ENCODE results near the gene AHNAK.
"Not testable (repeated sequence)": the region's sequence is repeated elsewhere in the genome, so short reads cannot be mapped to it uniquely, and the experiment has no call there.

The AHNAK gene

DNA sequence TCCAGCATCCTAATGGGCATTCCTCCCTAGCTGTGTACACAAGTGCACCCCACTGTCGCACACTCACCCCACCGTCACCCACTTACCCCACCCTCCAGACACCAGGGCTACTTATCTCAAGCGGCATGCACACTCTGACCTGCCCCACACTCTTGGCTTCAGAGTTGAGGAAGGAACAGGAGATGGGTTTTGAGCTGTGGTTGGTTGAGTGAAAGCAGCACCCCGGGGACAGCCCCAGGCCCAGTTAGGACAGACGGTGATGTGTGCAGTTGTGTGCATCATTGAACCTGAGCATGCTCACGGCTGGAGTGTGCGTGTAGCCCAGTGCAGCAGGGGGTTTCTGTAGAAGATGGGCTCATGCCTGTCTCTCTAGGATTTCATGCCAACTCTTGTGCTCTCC is 32.5 kb downstream of the AHNAK start:
- DNase-seq: no peak

DNA sequence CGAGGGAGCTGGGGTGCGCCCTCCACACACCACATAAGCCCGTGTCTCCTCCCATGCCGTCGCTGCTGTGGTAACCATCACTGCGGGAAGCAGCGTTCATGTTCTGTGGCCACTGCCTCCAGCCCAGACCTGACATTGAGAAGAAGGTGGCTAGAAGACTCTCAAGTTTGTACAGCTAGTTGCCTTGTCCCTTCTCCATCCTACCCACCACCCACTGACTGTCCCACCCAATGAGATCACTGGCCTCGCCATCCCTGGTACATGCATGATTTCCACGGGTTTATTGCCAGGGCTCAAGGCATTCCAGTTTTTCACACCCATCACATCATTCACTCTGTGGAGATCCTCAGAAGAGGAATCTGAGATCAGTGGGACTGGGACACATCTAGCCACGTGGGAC is 33.0 kb downstream of the AHNAK start:
- DNase-seq: no peak

DNA sequence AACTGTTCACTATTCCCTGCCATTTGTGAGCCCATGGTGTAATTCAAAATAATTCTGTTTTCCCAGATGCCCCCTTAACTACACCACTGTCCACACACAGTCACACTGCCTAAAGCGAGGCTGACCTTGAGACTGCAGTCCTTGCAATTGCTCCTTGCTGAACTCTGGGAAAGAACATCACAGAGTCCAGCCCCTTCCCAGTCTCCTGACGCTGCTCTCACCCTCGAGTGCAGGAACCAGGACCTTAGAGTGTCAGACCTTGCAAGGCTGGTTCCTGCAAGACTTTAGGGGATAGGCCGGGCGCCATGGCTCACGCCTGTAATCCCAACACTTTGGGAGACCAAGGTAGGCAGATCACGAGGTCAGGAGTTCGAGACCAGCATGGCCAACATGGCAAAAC is 33.6 kb downstream of the AHNAK start:
- DNase-seq: no peak

DNA sequence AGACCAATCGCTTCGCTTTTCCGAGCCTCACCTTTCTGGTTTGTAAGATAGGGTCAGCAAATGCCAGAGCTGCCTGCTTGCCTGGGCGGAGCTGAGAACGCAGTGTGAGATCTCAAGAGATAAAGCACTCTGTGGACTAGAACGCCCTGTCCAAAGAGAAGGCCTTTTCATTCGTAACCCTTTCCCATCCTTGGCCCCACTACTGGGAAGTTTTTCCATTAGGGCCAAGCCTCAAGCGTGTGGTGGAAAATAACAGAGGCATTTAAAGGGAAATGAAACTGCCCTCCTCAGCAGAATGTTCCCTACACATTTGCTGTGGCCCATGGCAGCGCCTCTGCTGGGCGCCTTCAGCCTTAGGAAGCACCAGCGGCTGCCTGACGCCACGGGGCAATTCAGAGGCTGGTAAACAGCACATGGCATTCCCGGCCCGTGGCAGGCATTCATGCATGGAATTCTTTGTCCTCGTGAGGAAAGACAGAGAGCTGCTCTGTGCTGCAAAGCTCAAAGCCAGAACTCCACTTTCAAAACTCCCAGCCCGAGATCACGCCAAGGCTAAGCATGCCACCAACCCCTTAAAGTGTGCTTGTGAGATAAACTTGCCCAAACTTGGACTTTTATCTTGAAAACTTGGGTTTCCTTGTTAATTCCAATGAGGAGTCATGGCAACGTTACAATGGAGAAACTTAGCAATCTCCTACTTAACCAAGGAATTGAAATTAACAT is 38.1 kb downstream of the AHNAK start:
- peak in 1 of 2 experiments; percentile 31 for DNase-seq

DNA sequence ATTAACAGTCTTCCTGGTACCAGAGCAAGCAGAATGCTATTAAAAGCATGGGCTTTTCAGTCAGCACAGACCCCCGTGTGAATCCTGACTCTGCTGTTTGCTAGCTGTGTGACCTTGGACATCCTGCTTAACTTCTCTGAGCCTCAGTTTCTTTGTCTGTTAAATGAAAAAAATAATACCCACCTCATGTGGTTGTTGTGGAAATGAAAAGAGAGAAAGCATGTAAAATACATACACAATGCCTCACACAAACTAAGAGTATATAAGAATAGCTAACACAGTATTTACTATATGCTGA is 39.5 kb downstream of the AHNAK start:
- no peak for DNase-seq

DNA sequence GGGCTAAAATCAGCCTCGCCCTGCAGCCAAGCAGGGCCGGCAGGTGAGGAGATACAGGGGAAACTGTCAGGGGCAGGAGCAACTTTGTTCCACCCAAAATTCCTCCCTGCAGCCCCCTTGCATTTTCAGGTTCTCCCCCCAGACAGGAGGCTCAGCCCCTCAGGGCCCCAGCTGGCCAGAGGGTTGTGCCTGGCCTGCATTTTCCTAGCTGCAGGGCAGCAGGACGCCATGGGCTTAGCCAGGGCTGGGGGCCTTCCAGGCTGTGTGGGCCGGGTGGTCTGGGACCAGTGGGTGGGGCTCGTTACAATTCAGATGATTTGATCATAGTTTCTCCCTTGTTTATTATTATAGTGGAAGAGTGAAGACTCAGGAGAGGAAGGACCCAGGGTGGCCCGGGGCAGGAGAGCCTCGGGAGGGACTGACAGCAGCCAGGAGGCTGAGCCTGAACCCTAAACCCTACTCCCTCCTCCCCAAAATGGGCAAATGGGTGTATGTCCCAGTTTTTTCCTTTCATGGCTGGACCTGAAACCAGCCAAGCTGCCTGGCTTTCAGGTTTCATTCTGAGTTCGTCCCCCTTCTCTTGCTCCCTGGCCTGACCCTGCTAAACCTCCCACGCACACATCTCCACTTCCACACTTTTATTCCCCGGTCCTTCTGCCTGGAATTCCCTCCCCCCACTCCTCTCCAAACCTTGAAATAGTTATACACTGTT is 40.0 kb downstream of the AHNAK start:
- DNase-seq: no peak

DNA sequence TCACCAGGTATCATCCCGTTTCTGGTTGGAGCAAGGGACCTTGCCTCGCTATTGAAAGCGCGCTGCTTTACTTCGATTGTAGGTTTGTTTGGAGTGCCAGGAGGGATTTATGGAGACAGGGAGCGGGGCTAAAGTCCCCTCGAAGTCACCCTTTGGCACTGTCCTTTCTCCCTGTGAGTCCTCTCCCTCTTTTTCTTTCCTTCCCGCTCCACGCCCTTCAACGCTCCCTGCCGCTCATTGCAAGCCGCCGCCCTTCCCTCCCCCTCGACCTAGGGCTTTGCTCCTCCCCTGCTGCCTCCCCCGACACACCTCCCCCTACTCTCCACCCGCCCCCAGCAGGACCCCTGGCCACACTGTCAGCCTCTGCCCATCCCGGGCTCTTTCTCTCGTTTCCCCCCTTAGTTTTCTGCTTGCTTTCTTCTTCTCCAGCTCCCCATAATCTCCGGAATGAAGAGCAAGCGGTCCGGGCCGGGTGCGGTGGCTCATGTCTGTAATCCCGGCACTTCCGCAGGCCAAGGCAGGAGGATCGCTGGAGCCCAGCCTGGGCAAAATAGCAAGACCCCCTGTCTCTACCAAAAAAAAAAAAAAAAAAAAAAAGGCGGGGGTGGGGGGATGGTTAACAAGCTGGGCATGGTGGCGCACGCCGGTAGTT is 41.0 kb downstream of the AHNAK start:
- no peak for DNase-seq

DNA sequence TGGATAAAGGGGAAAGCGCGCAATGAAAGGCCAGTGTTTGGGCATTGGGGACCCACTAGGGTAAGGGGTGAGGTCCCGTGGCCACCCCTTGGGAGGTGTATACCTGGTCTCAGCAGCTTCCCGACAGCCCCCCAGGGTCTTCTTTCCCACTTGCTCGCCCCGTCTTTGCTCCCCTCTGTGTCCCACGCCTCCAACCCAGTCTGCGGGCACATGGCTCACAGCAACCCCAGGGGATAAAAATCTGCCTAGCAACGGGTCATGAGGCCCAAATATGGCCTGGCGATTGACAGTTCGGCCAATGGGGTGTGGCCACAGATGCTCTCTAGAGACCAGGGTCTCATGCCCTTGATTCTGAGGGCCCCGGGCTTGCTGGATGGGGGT is 41.6 kb downstream of the AHNAK start:
- no peak for DNase-seq

DNA sequence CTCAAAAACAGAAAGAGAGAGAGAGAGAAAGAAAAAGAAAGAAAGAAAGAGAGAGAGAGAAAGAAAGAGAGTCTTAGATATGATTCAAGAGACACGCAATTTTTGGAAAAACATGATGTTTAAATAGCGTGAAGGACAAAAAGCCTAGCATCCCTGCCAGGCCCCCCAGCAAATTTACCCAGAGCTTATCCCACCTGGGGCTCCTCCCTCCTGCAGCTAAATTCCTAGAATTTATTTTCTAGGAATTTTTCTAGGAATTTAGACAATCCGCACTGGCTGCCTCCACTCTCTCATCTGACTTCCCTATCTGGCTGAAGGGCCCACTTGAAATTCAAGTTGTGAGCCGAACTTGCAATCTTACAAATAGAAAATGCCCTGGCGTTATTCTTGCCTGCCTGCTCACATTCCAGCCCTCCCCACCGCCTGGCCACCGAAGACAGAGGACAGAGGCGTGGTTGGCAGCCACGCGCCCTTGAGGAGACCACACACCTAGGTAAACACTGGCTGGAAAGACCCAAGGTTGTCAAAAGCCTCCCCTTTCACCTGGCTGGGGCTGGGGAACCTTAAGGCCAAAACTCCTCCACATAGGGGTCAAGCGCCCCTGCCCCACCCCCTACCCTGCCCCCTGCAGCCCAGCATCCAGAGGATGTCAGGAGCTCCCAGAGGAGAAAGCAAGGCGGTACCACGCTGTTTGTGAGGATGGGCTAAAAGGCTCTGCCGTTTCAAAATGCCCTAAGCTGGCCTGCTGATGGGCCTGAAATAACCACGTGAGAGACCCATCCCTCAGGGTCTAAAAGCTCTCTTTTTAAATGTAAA is 42.2 kb downstream of the AHNAK start:
- DNase-seq: no peak

DNA sequence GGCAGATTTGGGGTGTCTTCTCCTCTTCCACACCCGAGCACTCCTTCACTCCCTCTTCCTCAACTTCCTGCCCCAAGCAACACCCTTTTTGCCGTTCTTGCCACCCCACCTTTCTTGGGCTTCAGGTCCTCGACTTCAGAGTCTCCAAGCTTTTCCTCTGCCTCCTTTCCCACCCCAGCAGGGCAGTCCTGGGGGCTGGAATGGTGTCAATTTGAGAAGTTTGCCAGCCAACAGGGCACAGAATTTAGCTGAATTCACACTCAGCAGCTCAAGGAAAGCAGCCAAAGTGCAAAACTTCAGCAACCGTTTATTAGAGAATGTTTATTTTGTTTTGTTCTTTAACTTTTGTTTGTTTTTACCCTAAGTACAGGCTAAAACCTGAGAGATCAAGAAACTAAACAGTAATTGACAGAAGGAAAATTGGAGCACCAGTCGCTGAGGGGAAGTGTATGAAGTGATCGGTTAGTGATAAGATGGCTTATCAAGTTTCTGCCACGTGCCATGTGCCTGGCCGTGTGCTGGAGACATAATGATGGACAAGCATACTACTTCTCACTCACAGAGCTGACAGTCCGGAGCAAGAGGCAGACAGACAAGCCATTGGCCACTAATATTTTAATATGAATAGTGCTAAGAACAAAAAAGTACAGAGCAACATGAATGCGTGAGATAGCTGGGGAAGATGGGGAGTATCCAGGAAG is 44.4 kb downstream of the AHNAK start:
- no peak for DNase-seq

DNA sequence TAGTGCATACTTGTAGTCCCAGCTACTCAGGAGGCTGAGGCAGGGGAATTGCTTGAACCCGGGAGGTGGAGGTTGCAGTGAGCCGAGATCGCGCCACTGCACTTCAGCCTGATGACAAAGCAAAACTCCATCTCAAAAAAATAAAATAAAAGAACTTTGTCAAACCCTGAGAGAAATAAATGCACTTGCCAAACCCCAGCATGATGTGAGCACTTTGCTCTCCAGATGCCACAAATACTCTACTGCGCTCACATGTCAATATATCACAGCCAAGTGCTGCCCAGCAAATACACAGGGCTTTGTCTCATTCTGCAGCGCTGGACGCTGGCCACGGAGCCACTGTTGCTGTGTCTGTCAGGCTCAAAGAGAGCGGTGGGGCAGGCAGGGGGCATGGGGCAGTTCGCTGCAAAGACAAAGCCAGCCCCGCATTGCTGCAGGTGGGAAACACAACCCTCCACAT is 45.1 kb downstream of the AHNAK start:
- peak in 1 of 2 experiments; percentile 28 for DNase-seq

DNA sequence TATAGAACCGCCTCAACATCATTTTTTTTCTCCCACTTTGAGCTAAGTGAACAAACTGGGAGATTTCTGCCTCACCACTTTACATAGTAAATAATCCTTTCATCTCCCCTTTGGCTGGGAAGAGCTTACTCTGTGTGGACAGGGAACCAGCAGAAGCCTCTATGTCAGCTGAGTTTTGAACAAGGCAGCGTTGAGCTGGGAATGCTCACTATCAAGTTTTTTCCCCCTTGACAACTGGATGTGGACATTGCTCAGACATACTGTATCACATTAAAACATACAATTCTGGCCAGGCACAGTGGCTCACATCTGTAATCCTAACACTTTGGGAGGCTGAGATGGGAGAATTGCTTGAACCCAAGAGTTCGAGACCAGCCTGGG is 46.0 kb downstream of the AHNAK start:
- no peak for DNase-seq

DNA sequence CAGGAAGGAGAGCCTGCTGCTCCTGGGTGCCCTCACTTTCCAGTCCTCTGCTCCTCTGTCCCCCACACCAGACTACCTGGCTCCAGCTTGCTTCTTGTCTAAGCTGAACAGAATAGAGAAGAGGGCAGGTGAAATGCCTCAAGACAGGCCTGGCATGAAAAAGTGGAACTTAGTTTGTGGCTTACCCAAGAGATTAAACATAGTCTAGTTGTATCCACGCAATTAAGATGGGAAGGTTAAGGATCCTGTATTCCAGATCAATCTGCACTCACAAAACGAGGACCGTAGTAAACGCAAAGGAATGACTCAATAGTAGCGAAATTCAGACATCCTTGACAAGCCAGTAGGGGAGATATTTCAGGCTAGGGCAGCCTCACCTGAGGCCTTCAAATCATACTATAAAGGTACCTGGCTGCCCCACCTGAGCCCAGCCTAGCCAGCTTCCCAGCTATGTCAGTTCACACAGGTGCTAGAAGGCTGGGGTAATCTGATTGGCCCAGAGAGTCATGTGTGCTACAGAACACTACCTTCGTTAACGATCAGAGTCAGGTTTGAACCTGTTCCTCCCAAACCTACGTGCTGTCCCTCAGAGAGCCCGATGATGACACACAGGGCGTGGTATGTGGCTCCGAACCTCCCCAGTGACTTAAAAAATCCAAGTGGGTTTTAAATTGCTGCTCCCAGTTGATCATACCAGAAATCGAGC is 46.5 kb downstream of the AHNAK start:
- DNase-seq: no peak

DNA sequence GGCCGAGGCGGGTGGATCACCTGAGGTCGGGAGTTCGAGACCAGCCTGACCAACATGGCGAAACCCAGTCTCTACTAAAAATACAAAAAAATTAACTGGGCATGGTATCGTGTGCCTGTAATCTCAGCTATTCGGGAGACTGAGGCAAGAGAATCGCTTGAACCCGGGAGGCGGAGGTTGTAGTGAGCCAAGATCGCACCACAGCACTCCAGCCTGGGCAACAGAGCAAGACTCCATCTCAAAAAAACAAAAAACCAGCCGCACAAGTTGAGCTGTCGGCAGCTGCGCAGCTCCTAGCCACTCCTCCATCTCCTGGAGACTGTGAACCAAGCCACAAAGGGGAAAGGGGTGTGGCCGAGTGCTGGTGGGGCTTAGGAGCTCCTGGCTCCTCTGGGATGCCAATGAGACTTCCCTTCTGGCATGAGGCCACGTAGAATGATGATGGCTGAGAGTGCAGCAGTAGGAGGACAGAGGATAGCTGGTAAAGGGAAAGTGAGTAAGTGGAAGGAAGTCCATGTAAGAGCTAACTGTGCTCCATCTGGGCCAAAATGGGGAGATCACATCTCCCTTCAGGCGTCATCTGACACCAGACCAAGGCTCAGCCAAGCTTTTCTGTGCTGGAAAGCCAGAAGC is 47.2 kb downstream of the AHNAK start:
- not testable (repeated sequence) for DNase-seq

DNA sequence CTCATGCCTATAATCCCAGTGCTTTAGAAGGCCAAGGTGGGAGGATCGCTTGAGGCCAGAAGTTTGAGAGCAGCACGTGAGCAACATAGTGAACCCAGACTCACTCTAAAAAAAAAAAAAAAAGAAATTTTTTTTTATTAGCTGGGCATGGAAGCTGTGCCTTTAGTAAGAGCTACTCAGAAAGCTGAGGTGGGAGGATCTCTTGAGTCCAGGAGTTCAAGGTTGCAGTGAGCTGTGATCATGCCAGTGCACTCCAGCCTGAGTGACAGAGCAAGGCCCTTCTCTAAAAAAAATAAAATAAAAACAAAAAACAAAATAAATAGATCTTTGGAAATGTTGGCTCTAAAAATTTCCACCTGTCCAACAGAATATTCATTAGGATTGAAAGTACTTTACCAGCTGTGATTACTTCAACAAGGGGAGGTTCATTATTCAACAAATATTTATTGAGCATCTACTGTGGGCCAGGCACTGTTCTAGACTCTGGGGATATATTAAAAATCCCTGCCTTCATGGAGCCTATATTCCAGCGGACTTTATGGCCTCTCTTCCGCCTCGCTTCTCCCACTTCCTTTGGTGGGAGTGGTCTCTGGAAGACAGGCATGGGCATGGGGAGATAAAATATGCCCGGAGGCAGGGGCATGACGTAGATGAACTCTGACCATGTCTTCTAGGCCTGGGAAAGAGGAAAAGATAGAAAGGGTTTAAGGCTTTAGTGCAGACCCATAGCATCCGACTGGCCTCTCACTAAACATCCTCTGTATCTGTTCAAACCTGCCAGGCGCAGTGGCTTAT is 47.9 kb downstream of the AHNAK start:
- DNase-seq: no peak

DNA sequence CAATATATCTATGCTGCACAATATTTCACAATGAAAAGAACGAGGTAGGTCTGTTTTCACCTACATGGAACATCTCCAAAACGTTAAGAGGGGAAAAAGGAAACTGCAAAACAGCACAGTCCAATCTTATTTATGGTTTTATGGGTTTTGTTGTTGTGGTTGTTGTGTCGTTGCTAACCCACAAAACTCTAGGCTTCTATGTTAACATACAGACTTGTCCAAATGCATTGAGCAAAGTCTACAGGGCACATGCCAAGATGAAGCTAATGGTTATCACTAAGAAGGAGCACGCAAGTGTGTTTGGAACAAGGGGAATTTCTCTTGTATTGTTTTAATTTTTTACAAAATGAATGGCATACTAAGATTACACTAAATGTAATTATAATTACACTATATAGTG is 48.6 kb downstream of the AHNAK start:
- DNase-seq: no peak

DNA sequence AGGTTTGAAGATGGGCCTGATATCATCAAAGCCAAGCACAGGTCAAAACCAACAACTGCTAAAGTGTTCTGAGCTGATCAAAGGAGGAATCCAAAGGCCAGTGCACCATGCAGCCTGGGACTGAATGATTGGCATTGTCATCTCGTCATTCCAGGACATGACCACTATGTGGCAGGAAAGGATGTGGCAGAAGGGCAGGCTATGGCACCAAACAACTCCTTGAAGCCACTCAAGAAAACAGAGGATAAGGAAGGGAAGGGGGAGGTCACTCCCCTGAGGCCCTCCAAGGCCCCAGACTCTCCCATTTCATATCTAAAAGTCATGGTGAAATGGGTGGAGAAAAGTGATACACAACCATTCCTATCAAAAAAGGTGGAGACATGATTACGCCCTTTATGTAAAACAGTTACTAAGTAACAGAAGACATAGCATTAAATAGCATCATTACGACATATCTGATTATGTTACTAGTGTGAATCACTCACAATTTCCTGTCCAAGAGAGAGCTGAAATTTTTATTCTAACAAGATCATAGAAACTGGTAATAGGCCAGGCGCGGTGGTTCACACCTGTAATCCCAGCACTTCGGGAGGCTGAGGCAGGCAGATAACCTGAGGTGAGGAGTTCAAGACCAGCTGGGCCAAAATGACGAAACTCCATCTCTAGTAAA is 49.3 kb downstream of the AHNAK start:
- DNase-seq: no peak

DNA sequence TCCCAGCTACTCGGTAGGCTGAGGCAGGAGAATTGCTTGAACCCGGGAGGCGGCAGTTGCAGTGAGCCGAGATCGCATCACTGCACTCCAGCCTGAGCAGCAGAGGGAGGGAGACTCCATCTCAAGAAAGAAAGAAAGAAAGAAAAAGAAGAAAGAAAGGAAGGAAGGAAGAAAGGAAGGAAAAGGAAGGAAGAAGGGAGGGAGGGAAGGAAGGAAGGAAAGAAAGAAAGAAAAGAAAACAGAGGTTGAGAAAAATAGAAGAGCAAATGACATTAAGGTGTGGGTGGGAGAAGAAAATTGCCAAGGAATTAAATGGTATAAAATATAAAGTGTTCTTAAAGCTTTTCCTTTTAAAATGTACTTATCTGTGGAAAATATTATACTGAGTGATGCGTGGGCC is 49.9 kb downstream of the AHNAK start:
- DNase-seq: no peak

DNA sequence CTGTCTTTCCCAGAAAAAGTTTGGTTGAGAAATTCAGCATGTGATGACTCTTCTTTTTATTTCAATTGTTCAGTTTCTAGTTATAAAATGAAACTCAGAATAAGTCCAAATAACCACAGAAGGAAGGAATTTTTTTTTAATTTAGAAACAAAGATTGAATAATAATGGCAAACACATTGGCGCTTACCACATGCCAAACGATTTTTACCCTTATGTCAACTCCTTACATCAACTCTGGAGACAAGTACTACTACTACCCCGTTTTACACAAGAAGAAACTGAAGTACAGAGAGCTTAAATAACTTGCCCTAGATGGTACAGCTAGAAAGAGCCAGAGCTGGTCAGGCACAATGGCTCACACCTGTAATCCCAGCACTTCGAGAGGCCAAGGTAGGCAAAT is 52.4 kb downstream of the AHNAK start:
- DNase-seq: no peak

DNA sequence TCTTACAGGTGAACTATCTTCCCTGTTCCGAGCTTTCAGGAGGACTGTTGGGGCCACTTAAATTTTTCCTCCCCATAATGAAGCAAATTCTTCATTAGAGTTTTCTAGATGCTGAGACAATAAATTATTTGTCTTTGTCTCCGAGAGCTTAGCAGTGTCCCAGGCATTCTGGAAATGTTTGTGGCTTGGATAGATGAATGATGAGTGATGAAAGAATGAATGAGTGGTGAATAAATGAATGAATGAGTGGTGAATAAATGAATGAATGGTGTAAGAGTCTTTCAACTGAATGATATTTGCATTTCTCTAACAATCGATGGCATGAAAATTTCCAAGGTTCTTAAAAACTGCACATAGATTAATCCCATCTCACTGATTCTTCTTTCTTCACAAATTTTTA is 52.8 kb downstream of the AHNAK start:
- no peak for DNase-seq
